Fibroblast of skin of left biceps (primary cell): ENCODE data around the gene HDAC5.
"Not testable (repeated sequence)": the region's sequence is repeated elsewhere in the genome, so short reads cannot be mapped to it uniquely, and the experiment has no call there.

Source experiments
- DNase-seq, 2 experiments: peaks; one replicate each; pipeline ENCODE4 v3.0.0-alpha.2; 2013; ENCODE audit warnings: low read depth in 2 of 2

The HDAC5 gene

GRCh38 chr17:44111777-44112176 is 11.7 kb downstream of the HDAC5 start:
- no peak for DNase-seq

GRCh38 chr17:44110823-44111633 is 12.4 kb downstream of the HDAC5 start:
- peak; percentile 73 to 75 for DNase-seq

GRCh38 chr17:44110011-44110686 is 13.3 kb downstream of the HDAC5 start:
- no peak for DNase-seq

GRCh38 chr17:44109312-44109630 is 14.2 kb downstream of the HDAC5 start:
- no peak for DNase-seq

GRCh38 chr17:44108440-44109311 is 14.8 kb downstream of the HDAC5 start:
- DNase-seq, result peak; percentile 38 to 51

- no peak for DNase-seq
These were observed 16.6 kb downstream of the HDAC5 start for GRCh38 chr17:44106801-44107200.

- no peak for DNase-seq
These were observed 17.5 kb downstream of the HDAC5 start for GRCh38 chr17:44105941-44106340.

- DNase-seq, result no peak
These were observed 18.0 kb downstream of the HDAC5 start for GRCh38 chr17:44105483-44105882.

- DNase-seq, result no peak
These were observed 20.4 kb downstream of the HDAC5 start for GRCh38 chr17:44102849-44103622.

- not testable (repeated sequence) for DNase-seq
These were observed 21.6 kb downstream of the HDAC5 start for GRCh38 chr17:44101858-44102257.

GRCh38 chr17:44097110-44097958 is 26.1 kb downstream of the HDAC5 start:
- peak in 1 of 2 experiments; percentile 26 for DNase-seq

GRCh38 chr17:44095647-44096496 is 27.6 kb downstream of the HDAC5 start:
- peak; percentile 79 for DNase-seq

GRCh38 chr17:44095388-44095646 is 28.1 kb downstream of the HDAC5 start:
- no peak for DNase-seq

GRCh38 chr17:44094701-44095387 is 28.6 kb downstream of the HDAC5 start:
- DNase-seq, result no peak

GRCh38 chr17:44093231-44093900 is 30.1 kb downstream of the HDAC5 start:
- DNase-seq, result no peak

GRCh38 chr17:44092051-44092450 is 31.4 kb downstream of the HDAC5 start:
- DNase-seq, result no peak

- DNase-seq, result no peak
These were observed 32.0 kb downstream of the HDAC5 start for GRCh38 chr17:44091200-44091997.

GRCh38 chr17:44088254-44088653 is 35.2 kb downstream of the HDAC5 start:
- no peak for DNase-seq
